Fibroblast of the aortic adventitia (primary cell): Measurements from ENCODE around the gene ATP13A2. TPM values are rescaled to one million over a fixed set of nuclear protein-coding genes. Genes with fewer than 3 reads are reported as not detected.

Source experiments
- DNase-seq: peaks from one replicate; pipeline ENCODE4 v3.0.0-alpha.2; 2010; ENCODE audit warnings: low read depth
- H3K4me3 ChIP-seq: 2 replicates; pipeline ENCODE4 v1.5.1; 2011; ENCODE audit warnings: low read depth, mild to moderate bottlenecking, control low read depth, low read length, moderate library complexity
- total RNA-seq: library from RNA; depleted of rRNA; stranded (reverse); fragments of >200 nt; gene quantifications from 2 replicates; pipeline ENCODE4 v1.2.3, GENCODE V29; 2012; ENCODE audit warnings: low replicate concordance
- TF ChIP-seq, protein P1 (sequence below): IDR thresholded peaks from 2 replicates; pipeline ENCODE4 v1.5.1; 2011; ENCODE audit warnings: mild to moderate bottlenecking, low read length, control low read depth, inconsistent platforms; ENCODE audit not compliant: insufficient read depth

ATP13A2 gene
- total RNA-seq, 1 donor = 18.4 TPM

DNA sequence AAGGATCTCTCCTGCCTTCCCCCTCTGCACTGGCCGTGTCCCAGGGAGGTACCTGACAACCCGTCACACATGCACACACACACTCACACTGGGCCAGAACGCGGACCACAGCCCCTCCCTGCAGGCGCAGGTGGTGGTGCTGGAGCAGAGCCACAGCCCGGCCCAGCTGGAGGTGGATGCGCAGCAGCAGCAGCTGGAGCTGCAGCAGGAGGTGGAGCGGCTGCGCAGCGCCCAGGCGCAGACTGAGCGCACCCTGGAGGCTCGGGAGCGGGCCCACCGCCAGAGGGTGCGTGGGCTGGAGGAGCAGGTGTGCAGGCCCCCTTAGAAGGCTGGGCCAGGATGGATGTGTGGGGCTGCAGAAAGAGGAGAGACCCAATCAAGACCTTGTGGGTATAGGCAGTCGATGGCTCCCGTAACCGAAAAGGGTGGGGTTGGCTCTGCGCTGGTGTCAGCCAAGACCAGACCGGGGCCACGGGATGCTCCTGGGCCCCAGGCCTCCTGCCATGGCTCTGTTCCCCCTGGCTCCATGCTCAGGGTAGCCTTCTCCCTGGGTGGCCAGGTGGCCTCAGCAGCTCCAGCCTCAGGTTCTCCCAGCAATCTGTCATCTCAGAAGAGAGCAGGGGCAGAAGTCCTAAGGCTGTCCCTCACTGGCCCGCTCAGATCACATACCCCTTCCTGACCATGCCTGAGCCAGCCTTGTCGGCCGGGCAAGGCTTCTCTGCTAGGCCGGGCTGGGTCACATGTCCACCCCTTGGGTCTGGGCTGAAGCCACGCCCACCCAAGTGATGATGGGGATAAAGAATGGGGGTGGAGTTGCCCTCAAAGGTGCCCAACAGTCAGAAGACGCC is 40.2 kb downstream of the ATP13A2 start:
- TF ChIP-seq, protein P1, sequence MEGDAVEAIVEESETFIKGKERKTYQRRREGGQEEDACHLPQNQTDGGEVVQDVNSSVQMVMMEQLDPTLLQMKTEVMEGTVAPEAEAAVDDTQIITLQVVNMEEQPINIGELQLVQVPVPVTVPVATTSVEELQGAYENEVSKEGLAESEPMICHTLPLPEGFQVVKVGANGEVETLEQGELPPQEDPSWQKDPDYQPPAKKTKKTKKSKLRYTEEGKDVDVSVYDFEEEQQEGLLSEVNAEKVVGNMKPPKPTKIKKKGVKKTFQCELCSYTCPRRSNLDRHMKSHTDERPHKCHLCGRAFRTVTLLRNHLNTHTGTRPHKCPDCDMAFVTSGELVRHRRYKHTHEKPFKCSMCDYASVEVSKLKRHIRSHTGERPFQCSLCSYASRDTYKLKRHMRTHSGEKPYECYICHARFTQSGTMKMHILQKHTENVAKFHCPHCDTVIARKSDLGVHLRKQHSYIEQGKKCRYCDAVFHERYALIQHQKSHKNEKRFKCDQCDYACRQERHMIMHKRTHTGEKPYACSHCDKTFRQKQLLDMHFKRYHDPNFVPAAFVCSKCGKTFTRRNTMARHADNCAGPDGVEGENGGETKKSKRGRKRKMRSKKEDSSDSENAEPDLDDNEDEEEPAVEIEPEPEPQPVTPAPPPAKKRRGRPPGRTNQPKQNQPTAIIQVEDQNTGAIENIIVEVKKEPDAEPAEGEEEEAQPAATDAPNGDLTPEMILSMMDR = no peak
- DNase-seq = peak; percentile 43

GRCh38 chr1:16970132-16970910 is 41.4 kb downstream of the ATP13A2 start:
- no peak for DNase-seq
- TF ChIP-seq, protein P1 = no peak
- H3K4me3 ChIP-seq = no peak overlapping the region

More for the DNA sequence above, 40.2 kb downstream of the ATP13A2 start:
- H3K4me3 ChIP-seq = no peak overlapping the region

GRCh38 chr1:16969651-16970050 is 42.1 kb downstream of the ATP13A2 start:
- TF ChIP-seq, protein P1 = no peak
- no peak overlapping the region for H3K4me3 ChIP-seq
- no peak for DNase-seq

- no peak overlapping the region for H3K4me3 ChIP-seq
- no peak for DNase-seq
- TF ChIP-seq, protein P1 = no peak
Observed at GRCh38 chr1:16969057-16969611, 42.6 kb downstream of the ATP13A2 start.

DNA sequence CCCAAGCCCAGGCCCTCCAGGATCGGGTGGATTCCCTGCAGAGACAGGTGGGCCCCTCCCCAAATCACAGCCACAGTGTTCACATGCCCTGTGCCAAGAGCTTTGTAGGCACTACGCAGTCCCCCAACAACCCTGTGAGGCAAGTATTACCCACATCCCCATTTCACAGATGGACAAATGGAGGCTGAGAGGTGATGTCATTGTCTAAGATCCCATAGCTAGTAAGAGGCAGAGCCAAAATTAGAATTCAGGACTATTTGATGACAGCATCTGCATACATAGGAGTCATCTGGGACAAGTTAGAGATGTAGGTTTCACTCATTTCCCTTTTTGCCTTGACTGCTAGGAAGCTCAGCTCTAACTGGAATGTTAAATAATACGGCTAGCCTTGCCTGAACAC is 43.4 kb downstream of the ATP13A2 start:
- TF ChIP-seq, protein P1 = no peak
- H3K4me3 ChIP-seq = no peak overlapping the region
- DNase-seq = no peak

DNA sequence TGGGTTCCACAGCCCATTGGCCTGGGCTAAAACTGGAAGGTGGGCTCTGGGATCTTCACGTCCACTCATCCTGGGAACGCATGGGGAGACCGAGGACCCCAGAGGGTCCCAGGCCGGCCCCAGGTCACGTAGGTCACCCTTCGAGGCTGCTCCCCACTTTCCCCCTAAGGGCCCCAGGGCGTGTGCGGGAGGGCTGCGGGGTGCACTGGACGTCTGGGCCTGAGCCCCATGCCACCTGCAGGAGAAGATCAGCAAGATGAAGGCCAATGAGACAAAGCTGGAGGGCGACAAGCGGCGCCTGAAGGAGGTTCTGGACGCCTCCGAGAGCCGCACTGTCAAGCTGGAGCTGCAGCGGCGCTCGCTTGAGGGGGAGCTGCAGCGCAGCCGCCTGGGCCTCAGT is 43.8 kb downstream of the ATP13A2 start:
- no peak for DNase-seq
- no peak overlapping the region for H3K4me3 ChIP-seq
- TF ChIP-seq, protein P1 = no peak
